CD4-positive, alpha-beta T cell treated with Interleukin-15 for 1 hour (primary cell): ENCODE results near the gene MRPS24.
A peak's percentile ranks its signal among the peaks of the same experiment; 100 is the strongest.

Experiments used
- DNase-seq: peaks from one replicate; pipeline ENCODE4 v3.0.0-alpha.2; 2020

The MRPS24 gene

GRCh38 chr7:43876976-43877745 is 7.8 kb upstream of the MRPS24 start:
- DNase-seq, result no peak

GRCh38 chr7:43876241-43876640 is 6.9 kb upstream of the MRPS24 start:
- DNase-seq, result no peak

GRCh38 chr7:43873300-43873699 is 4.0 kb upstream of the MRPS24 start:
- DNase-seq, result no peak

GRCh38 chr7:43872406-43873110 is 3.2 kb upstream of the MRPS24 start:
- no peak for DNase-seq

GRCh38 chr7:43871064-43871463 is 1.7 kb upstream of the MRPS24 start:
- no peak for DNase-seq

GRCh38 chr7:43870316-43870715 is 999 bp upstream of the MRPS24 start:
- DNase-seq, result no peak

GRCh38 chr7:43869867-43870240 is 537 bp upstream of the MRPS24 start:
- DNase-seq, result peak; percentile 63

GRCh38 chr7:43868681-43869005 is 674 bp downstream of the MRPS24 start:
- no peak for DNase-seq

- no peak for DNase-seq
Measured at GRCh38 chr7:43868181-43868580, 1.1 kb downstream of the MRPS24 start.

GRCh38 chr7:43865277-43865676 is 4.0 kb downstream of the MRPS24 start:
- DNase-seq, result no peak

GRCh38 chr7:43864126-43864525 is 5.2 kb downstream of the MRPS24 start:
- DNase-seq, result no peak

GRCh38 chr7:43856996-43857395 is 12.3 kb downstream of the MRPS24 start:
- DNase-seq, result no peak

GRCh38 chr7:43856316-43856715 is 13.0 kb downstream of the MRPS24 start:
- DNase-seq, result no peak

- no peak for DNase-seq
Measured at GRCh38 chr7:43855176-43855575, 14.1 kb downstream of the MRPS24 start.

GRCh38 chr7:43851805-43852204 is 17.5 kb downstream of the MRPS24 start:
- DNase-seq, result no peak

GRCh38 chr7:43850348-43851116 is 18.8 kb downstream of the MRPS24 start:
- DNase-seq, result no peak

GRCh38 chr7:43849047-43849446 is 20.3 kb downstream of the MRPS24 start:
- no peak for DNase-seq

- no peak for DNase-seq
Measured at GRCh38 chr7:43847496-43847895, 21.8 kb downstream of the MRPS24 start.

- DNase-seq, result no peak
Measured at GRCh38 chr7:43844662-43845061, 24.7 kb downstream of the MRPS24 start.

- DNase-seq, result no peak
Measured at GRCh38 chr7:43844257-43844656, 25.1 kb downstream of the MRPS24 start.

- DNase-seq, result no peak
Measured at GRCh38 chr7:43843296-43843695, 26.0 kb downstream of the MRPS24 start.

- no peak for DNase-seq
Measured at GRCh38 chr7:43838201-43838658, 31.1 kb downstream of the MRPS24 start.

GRCh38 chr7:43834463-43835251 is 34.7 kb downstream of the MRPS24 start:
- DNase-seq, result peak; percentile 54
